GM19455 (cell line): ENCODE data around the gene ALKBH4.
"Not testable (repeated sequence)": the region's sequence is repeated elsewhere in the genome, so short reads cannot be mapped to it uniquely, and the experiment has no call there.

Experiments used
- ATAC-seq: cut with Tn5 transposase; IDR thresholded peaks from one replicate; pipeline ENCODE4 v1.9.1; 2021; ENCODE audit not compliant: unreplicated experiment

The ALKBH4 gene

DNA sequence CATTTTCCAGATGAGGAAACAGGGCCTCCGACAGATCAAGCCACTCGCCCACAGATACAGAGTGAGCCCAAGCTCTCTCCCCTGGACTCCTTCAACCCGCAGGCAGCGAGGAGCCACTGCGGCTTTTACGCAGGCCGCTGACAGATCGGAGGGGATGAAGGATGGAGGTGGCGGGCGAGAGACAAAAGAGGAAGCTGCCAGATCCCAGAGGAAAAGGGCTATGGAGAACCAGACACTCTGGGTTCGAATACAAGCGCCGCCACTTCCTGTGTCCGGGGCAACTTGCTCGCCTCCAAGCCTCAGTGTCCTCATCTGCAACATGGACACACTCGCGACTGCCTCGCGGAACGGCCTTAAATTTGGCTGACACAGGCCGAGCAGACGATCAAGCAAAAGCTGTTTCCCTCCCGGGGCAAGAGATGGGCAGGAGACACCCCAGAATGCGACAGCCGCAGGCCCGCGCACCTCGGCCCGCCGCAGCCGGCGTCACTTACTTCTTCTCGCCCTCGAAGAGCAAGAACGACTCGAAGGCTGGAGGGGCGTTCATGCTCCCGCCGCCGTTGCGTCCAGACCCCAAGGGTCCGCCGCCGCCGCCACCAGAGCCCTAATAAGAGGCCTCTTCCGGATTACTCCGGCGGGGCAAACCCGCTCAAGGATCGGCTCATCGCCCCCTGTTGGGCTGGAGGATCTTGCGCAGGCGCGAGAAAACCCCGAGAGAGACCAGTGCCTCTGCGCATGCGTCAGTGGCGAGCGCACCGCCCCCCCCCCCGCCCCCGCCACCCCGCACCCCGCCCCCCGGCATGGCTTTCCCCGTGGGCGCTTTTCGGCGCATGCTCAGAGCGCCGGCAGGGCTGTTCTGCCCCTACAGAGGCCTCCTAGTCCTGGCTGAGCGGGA, 13.9 kb upstream of the ALKBH4 start, which contains the start of gene POLR2J:
Gene POLR2J, minus strand, starts transcription at position 609 of the 895 bp plus-strand sequence. Its CDS starts 62 bp downstream, at position 547.
- ATAC-seq: peak; percentile 79

DNA sequence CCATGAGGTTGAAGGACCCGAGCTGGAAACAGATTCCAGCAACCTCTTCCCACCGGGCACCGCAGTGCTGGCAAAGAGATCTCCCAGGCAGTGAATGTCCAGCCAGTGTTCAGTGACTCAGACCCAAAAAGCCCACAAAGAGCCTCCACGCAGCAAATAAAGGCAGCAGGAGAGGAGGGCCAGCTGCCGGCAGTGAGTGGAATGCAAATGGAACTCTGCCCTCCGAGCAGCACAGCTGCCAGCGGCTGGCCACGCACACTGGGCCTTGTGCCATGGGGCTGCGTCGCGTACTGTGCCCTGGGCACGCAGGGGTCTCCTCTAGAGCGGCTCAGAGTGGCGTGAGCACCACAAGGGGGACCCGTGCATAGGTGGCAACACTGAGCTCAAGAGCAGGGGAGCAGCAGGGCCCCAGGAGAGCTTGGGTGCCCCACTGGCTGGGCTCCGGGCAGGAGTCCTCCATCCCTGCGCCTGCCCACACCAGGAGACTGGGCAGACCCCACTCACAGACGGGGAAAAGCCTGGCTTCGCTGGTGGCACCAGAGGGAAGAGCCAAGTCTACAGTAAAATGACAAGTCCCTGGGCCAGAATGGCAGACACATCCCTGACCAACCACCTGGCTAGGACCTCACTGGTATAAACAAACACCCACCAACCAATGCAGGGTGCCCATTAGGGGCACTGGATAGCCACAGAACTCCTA, 10.2 kb upstream of the ALKBH4 start:
- not testable (repeated sequence) for ATAC-seq

DNA sequence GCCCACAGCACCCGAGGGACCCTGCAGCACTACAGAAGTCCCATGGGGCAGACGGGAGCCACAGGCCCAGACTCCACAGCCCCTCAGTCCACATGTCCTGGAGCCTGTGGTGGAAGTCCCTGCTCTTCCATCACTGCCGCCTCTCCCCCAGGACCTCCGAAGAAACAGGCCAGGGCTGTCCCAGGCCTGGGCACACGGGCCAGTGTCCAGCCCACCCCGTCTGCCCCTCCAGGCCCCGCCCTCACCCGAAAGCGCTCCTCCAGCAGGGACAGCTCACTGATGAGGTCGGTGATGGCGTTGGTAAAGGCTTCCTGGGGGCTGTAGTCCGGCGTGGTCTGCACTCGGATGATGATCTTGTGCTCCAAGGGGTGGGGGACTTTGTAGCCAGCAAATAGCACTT, 9.5 kb upstream of the ALKBH4 start:
- ATAC-seq: not testable (repeated sequence)

DNA sequence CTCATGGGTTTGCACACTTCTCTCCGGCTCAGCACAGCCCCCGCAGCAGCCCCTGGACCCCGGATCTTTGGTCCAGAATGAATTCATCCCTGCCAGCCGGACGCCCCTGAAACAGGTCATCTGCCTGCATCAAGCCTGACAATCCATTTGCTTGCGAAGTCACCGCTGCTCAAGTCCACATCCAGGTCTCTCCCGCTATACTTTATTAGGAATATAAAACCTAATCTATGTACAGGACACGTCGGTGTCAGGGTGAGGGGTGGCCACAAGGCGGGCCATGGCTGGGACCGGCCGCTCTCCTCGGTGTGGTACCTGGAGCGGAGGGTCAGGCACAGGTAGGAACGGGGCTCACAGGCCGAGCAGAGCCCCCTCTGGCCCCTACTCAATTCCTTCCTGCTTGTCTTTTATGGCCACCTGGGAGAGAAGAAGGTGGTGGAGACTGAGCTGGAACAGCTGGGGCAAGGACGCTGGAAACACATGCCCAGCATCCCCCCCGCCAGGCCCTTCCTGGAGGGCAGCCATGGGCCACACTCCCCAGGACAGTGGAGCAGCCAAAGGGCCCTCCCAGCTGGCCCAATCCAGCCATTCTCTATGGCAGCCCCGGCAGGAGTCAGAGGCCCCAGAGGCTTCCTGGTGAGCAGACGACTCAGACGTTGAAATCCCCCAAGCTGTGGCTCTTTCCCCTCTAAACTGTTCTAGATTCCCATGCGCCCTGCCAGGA, 8.8 kb upstream of the ALKBH4 start:
- ATAC-seq: no peak

DNA sequence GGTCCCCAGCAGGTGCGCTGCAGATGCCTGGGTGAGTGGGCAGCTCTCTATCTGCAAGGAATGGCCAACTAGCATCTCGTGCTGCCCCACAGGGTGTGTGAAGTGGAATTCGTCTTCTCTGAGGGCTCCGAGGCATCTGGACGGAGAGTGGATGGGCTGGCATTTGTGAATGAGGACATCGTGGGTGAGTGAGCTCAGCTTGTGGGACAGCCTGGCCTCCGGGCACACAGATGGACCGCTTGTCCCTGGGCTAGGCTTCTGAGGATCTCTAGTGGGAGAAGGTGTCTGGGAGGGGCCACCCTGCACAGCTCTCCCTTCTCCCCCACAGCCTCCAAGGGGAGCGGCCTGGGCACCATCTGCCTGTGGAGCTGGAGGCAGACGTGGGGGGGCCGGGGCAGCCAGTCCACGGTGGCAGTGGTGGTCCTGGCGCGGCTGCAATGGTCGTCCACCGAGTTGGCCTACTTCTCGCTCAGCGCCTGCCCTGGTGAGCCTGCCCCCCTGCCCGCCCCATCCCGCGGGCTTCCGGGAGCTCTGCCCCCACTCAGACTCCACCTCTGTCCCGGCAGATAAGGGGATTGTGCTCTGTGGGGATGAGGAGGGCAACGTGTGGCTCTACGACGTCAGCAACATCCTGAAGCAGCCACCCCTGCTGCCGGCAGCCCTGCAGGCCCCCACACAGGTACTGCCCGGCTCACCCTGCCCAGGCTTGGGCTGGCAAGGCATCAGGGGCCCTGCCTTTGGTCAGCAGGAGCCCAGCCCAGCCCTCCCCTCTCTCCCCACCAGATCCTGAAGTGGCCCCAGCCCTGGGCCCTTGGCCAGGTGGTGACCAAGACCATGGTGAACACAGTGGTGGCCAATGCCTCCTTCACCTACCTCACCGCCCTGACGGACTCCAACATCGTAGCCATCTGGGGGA, 7.7 kb upstream of the ALKBH4 start:
- ATAC-seq: no peak

DNA sequence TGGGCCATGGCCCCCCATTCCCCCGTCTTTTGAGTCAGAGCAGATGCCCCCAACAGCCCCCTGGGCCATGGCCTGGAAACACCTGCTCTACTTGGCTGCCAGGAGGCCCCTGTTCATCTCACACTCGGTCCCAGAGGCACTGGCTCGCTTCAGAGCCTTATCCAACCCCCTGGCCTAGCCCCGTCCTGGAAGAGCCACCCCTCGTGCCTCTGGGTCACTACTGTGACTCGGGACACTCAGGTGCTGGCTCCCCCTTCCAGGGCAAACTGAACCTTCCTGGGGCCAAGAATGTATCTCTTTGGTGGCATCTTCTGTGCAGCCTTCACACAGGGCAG, 7.1 kb upstream of the ALKBH4 start:
- ATAC-seq: no peak

DNA sequence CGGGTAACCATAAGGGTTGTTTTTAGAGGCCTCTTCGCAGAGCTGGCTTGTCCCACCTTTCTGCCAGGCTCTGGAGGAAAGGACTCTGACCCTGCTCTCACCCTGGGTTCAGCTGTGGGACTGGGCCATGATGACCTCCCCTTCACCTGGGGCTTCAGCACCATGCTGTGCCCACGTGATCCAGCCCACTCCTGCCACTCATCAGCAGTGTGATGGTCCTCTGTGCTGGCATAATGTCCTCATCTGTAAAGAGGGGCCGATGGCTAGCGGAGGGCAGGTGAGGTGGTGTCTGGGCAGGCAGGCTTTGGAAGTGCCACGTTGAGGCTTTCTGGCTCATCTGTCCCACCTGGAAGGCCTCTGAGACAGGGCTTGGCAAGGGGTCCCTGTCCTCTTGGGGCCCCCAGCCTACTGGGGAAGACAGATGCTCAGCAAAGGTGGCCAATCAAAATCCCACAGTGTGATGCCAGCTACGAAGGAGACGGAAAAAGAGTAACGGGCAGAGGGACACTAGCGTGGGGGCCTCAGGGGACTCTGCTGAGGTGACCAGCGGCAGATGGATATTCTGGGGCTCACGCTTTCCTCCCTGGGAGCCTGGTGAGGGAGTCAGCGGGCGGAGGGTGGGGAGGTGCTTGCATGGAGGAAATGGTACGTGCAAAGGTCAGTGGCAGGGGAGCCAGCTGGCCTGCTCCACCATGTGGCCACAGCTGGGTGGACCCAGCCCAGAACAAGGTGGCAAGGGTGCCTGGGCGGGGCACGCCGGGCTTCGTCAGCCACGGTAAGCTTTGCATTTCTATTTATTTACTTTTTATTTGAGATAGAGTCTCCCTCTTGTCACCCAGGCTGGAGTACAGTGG, 5.5 kb upstream of the ALKBH4 start:
- no peak for ATAC-seq

DNA sequence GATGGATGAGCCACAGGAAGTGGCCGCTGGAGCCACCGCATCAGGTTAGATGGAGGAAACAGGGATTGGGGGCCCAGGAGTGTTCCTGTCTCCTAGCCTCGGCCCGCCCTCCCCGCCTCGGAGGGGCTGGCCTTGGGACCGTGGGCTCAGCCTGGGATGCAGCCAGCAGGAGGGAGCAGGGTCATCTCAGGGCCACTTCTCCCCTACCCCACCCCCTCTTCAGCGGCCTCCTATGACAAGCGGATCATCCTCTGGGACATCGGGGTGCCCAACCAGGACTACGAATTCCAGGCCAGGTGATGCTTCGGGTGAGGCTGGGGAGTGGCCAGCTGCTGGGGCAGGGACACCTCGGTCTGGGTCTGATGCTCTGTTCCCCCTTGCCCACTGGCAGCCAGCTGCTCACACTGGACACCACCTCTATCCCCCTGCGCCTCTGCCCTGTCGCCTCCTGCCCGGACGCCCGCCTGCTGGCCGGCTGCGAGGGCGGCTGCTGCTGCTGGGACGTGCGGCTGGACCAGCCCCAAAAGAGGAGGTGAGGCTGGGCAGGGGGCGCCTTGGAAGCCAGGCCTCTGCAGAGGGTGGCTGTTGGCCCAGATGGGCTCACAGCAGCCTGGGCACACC, 4.8 kb upstream of the ALKBH4 start:
- ATAC-seq: no peak

DNA sequence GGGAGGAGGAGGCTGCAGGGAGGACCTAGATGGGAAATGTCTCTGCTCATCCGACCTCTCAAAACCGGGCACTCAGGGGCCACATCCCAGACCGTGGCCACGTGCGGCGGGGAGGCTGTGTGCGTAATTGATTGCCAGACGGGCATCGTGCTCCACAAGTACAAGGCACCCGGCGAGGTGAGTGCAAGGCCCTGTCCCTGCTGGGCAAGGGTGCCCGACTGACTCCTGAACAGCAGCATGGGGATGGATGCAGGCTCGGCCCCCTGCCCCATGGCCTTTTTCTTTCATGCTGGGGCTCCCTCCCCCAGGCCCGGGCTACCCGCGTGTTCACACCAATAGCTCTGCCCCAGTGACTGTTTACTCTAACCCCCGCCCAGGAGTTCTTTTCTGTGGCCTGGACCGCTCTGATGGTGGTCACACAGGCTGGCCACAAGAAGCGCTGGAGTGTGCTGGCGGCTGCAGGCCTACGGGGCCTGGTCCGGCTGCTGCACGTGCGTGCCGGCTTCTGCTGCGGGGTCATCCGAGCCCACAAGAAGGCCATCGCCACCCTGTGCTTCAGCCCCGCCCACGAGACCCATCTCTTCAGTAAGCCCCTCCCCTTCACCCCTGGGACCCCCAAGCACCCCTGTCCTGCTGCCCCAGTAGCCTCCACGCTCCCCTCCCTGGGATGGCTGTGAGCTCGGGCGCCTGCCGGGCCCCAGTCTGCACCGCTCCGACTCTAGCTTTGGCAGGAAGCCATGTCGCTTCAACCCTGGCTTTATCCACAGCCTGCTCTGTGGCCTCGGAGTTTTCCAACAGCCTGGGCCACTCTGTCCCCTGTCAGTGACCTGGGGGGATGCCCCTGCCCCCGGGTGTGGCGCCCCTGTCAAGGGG, 4.1 kb upstream of the ALKBH4 start:
- no peak for ATAC-seq

DNA sequence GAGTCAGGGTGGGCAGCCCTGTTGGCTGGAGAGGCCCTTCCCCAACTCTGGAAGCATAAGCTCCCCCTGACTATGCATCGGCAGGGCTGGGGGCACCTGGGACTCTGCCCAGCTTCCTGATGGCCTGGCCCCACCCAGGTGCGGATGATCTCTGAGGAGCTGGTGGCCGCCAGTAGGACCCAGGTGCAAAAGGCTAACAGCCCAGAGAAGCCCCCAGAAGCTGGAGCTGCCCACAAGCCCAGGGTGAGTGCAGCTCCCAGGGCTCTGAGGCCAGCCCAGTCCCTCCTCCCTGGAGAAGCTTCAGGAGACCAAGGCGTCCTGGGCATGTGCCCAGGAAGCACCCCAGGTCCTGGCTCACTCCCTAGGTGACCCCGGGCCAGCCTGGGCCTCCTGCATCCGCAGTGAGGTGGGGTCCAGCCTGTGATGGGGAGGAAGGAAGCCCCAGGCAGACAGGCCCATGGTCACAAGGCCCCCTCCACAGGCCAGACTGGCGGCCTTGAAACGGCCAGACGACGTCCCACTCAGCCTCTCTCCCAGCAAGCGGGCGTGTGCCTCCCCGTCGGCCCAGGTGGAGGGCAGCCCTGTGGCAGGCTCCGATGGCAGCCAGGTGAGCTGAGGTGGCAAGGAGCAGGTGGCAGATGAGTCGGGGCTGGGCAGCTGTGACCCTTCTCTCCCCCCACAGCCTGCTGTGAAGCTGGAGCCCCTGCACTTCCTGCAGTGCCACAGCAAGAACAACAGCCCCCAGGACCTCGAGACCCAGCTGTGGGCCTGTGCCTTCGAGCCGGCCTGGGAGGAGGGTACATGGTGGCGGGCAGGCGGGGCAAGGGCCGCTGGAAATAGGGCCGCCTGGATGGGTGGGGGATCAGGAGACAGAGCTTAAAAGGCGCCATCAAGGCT, 3.2 kb upstream of the ALKBH4 start:
- no peak for ATAC-seq

DNA sequence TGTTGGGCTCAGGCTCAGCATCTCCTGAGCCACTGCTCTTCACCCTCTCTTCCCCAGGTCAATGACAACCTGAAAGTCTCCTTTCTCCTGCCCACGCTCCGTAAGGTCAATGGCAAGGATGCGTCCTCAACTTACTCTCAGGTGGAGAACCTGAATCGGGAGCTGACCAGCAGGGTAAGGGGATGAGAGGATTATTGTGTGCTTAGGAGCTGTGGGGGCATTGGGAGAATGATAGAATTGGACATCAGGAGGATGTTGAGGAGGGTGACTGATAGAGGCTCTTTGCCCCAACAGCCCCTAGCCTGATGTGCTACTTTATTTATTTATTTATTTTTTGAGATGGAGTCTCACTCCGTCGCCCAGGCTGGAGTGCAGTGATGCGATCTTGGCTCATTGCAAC, 1.4 kb upstream of the ALKBH4 start:
- no peak for ATAC-seq

DNA sequence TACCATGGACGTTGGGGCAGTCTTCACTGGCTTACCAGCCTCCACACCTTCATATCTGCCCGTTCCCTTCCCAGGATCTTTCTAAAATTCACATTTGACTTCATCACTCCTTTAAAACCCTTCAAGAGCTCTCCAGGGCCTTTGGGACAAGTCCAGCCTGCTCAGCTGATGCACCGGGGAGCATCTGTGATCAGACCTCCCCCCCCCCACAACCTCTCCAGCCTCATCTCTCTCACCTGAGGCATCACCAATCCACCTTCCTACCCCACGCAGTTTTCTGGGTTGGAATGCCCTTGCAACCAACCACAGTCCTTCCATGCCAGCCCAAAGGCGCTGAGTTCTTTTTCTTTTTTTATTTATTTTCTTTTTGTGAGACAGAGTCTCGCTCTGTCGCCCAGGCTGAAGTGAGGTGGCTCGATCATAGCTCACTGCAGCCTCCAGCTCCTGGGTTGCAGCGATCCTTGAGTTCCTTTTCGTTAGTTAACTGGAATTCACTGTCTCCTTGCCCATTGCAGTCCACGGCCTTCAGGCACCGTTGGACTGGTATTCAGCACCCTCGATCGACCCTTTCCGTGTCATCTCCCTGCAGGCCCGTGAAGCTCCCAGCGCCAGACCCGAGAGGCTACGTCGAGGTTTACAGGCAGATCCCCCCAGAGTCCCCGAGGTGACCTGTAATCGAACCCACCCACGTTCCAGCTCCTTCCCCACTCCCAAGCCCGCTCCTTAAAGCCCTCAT, 654 bp downstream of the ALKBH4 start:
- peak; percentile 3 for ATAC-seq

DNA sequence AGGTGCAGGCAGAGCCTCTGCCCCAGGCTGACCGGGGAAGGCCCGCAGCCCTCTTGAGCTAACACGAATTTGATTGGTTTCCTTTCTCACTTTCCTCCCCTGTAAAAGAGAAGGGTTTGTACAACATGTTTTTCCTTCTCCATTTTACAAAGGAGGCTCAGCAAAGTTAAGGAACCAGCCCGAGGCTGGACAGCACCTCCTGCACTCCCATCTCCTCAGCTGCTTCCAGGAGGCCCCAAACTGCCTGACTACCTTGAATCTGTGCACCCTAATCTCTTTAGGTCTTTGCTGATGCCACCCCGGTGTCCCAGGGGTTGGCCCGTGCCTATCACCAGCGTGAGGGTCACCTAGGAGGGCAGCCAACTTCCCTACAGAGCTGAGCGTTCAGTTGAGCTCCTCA, 4.2 kb downstream of the ALKBH4 start:
- no peak for ATAC-seq

DNA sequence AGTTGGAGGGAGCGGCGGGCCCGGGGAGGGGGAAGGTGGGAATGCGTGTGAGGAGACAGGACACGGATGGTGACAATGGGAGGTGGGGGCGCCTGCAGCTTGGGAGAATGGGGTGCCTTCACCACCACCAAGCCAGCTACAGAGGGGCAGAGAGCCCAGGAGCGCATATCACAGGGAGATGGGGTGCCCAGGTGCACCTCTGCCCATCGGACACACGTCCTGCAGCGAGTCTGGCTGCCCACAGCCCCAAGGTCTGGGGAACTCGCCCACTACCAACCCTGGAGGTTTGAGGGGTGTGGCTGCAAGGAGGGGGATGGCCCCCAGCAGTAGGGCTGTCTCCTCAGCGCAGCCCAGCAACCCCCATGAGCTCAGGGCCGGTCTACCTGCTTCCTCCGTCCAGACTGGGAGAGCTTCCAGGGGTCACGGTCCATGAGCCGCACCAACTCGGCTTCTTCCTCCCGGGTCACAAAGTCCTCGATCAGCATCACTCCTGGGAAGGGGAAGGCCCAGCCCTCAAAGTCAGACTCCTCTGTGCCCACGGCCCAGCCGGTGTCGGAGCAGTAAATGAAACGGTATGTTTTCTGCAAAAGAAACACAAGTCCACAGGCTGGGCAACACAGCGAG, 5.3 kb downstream of the ALKBH4 start:
- no peak for ATAC-seq

DNA sequence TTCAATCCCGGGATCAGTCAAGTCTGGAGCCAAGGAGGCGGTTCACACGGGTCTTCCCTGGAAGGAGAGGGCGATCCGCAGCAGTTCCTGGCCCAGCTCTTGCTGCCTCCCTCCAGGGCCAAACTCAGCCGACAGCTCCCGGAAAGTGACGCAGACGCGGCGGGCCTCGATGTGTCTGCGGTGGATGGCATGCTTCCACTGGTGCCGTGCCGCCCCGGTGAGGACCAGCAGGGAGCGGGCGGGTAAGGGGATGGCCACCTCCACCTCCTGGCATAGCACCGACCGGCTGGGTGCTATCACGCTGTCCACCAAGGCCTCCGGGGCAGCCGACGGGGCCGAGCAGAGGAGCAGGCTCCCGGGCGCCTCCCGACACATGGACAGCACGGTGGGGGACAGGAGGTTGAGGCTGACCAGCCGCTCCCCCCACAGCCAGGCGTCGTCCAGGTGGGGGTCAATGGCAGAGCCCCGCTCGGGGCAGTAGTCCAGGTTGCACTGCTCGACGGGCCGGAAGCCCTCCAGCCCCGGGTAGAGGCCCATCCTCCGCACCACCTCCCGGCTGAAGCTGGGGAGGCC, 7.2 kb downstream of the ALKBH4 start:
- no peak for ATAC-seq

DNA sequence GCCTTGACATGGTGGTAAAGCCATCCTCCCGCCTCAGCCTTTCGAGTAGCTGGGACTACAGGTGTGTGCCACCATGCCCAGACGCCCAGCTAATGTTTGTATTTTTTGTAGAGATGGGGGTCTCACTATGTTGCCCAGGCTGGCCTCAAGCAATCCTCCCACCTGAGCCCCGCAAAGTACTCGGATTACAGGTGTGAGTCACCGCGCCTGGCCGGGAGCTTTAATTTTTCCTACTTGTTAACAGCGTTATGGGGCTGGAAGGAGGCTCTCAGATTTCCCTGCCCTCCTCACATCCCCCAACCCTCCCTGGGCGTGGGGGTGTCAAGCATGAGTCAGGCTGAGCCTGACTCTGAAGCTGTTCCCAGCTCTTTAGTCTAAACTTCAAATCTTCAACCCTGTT, 8.3 kb downstream of the ALKBH4 start:
- no peak for ATAC-seq
